Upper lobe of left lung (tissue), 4 donors: Measurements from ENCODE around the gene BBS4.

ENCODE experiments used
- EP300 ChIP-seq, 4 donors: sonication (generic); formaldehyde crosslinking; IDR thresholded peaks; one replicate each; pipeline ENCODE4 v1.5.1; 2017; ENCODE audit warnings: antibody characterized with exemption in 4 of 4, control low read depth in 2 of 4
- POLR2A ChIP-seq, 4 donors: fragments of 450-650 bp; IDR thresholded peaks; one replicate each; pipeline ENCODE4 v1.5.1; 2016 to 2017; ENCODE audit warnings: antibody characterized with exemption in 4 of 4, mild to moderate bottlenecking in 2 of 4
- POLR2AphosphoS5 ChIP-seq, 2 donors: sonication (generic); formaldehyde crosslinking; IDR thresholded peaks; one replicate each; pipeline ENCODE4 v1.5.1; 2017; ENCODE audit warnings: antibody characterized with exemption in 2 of 2
- TF ChIP-seq, protein P1 (sequence below), 6 experiments: fragments of 450-650 bp in 4 of 6; fragments of 200-600 bp in 2 of 6; sonication (generic) in 2 of 6; IDR thresholded peaks; one replicate each; pipeline ENCODE4 v1.5.1; 2016 to 2019; ENCODE audit warnings: antibody characterized with exemption in 6 of 6

DNA sequence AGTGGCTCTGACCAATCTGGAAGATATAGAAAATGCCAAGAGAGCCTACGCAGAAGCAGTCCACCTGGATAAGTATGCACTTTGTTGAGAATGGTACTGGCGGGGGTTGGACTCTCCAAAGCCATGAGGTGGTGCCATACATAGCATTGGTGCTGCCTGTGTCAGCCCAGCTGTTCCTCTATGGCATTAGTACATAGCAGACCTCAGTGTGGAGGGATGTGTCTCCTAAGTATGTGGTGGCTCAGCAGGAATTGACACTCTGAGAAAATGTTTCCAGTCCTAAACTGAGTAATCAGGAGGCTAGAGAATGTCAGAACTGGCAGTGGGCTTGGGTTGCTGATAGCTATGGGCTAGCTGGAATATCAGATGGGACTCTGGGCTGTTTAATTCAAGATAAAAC is 49.1 kb downstream of the BBS4 start:
- TF ChIP-seq, protein P1, sequence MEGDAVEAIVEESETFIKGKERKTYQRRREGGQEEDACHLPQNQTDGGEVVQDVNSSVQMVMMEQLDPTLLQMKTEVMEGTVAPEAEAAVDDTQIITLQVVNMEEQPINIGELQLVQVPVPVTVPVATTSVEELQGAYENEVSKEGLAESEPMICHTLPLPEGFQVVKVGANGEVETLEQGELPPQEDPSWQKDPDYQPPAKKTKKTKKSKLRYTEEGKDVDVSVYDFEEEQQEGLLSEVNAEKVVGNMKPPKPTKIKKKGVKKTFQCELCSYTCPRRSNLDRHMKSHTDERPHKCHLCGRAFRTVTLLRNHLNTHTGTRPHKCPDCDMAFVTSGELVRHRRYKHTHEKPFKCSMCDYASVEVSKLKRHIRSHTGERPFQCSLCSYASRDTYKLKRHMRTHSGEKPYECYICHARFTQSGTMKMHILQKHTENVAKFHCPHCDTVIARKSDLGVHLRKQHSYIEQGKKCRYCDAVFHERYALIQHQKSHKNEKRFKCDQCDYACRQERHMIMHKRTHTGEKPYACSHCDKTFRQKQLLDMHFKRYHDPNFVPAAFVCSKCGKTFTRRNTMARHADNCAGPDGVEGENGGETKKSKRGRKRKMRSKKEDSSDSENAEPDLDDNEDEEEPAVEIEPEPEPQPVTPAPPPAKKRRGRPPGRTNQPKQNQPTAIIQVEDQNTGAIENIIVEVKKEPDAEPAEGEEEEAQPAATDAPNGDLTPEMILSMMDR (IDR thresholded peaks at IDR 0.05) = no peak
- TF ChIP-seq POLR2A (IDR thresholded peaks at IDR 0.05) (no peak), EP300 (IDR thresholded peaks at IDR 0.05) (no peak), POLR2AphosphoS5 (IDR thresholded peaks at IDR 0.05) (no peak)
